ENCODE measurements around the gene TMEM176A. TPM values are rescaled to one million over a fixed set of nuclear protein-coding genes. Genes with fewer than 3 reads are reported as not detected.

The TMEM176A gene
- polyA plus RNA-seq, 3 donors = 80.7 to 126 (median 89.0) TPM

- DNase-seq (ENCODE audit: low read depth in 3 of 3, low spot score in 2 of 3) = no peak
These were observed 45.9 kb downstream of the TMEM176A start for GRCh38 chr7:150846291-150847115.

- no peak for DNase-seq (ENCODE audit: low read depth in 3 of 3, low spot score in 2 of 3)
These were observed 47.0 kb downstream of the TMEM176A start for GRCh38 chr7:150847536-150847935.

- no peak for DNase-seq (ENCODE audit: low read depth in 3 of 3, low spot score in 2 of 3)
These were observed 47.5 kb downstream of the TMEM176A start for GRCh38 chr7:150848111-150848510.

GRCh38 chr7:150848561-150849115, 48.1 kb downstream of the TMEM176A start:
- no peak for DNase-seq (ENCODE audit: low read depth in 3 of 3, low spot score in 2 of 3)

DNA sequence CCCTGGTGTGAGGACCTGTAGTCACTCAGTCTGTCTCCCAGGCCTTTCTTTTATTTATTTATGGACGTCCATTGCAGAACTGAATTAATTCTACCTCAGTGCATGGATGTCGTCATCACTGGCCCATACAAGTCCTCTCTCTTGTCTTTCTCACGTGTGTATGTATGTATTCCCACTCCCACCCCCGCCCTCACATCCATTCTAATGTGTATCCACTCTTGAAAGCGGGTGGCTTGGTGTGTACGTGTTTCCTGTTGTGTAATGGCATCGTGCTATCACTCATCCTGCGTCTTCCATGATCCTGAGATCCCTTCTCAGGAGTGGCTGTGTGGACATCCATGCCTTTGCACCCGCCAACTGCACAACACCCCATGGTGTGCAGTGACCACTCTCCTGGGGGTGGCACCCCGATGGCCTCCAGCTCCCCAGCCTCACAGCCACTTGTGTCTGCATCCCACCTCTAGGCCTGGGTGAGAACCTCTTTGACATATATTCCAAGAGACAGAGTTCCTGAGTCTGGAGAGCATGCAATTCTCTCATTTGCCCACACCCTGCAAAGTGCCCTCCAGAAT, 48.7 kb downstream of the TMEM176A start:
- DNase-seq (ENCODE audit: low read depth in 3 of 3, low spot score in 2 of 3) = no peak

GRCh38 chr7:150850273-150850672, 49.7 kb downstream of the TMEM176A start:
- DNase-seq (ENCODE audit: low read depth in 3 of 3, low spot score in 2 of 3) = no peak

- DNase-seq (ENCODE audit: low read depth in 3 of 3, low spot score in 2 of 3) = no peak
These were observed 51.2 kb downstream of the TMEM176A start for GRCh38 chr7:150851492-150852370.

GRCh38 chr7:150852371-150852905, 51.9 kb downstream of the TMEM176A start, which contains the start of gene AOC1:
Gene AOC1 (plus strand): TSS chr7:150852517. CDS start chr7:150856471, 3,954 bp downstream.
- no peak for DNase-seq (ENCODE audit: low read depth in 3 of 3, low spot score in 2 of 3)

GRCh38 chr7:150854066-150855000, 53.8 kb downstream of the TMEM176A start:
- DNase-seq (ENCODE audit: low read depth in 3 of 3, low spot score in 2 of 3) = no peak

Other genes with a start within 250 kb of the TMEM176A start
- gene GIMAP4, start 233.4 kb upstream of the TMEM176A start, polyA plus RNA-seq (ENCODE audit: insufficient read length in 3 of 3) = 10 to 100 TPM; 27.7 to 33.5 (median 27.8) TPM
- 10 to 100 TPM; 16.6 to 18.1 (median 18.0) TPM for gene GIMAP6, start 168.4 kb upstream of the TMEM176A start, polyA plus RNA-seq (ENCODE audit: insufficient read length in 3 of 3)
- 10 to 100 TPM in 2 of 3 donors, 1 to 10 TPM in 1; 9.7 to 10.5 (median 10.1) TPM for gene GIMAP2, start 115.1 kb upstream of the TMEM176A start, polyA plus RNA-seq (ENCODE audit: insufficient read length in 3 of 3)
- gene GIMAP1, start 84.2 kb upstream of the TMEM176A start, polyA plus RNA-seq (ENCODE audit: insufficient read length in 3 of 3) = 1 to 10 TPM; 2.0 to 3.1 (median 2.4) TPM
- gene GIMAP5, start 63.4 kb upstream of the TMEM176A start, polyA plus RNA-seq (ENCODE audit: insufficient read length in 3 of 3) = 1 to 10 TPM; 5.9 to 7.3 (median 6.9) TPM
- 100 to 1,000 TPM in 1 of 3 donors, 10 to 100 TPM in 2; 80.2 to 115 (median 87.1) TPM for gene TMEM176B, start 405 bp upstream of the TMEM176A start, polyA plus RNA-seq (ENCODE audit: insufficient read length in 3 of 3)
- gene AOC1, start 51.7 kb downstream of the TMEM176A start, polyA plus RNA-seq (ENCODE audit: insufficient read length in 3 of 3) = 10 to 100 TPM; 41.9 to 77.1 (median 57.5) TPM
- gene KCNH2, start 177.6 kb downstream of the TMEM176A start, polyA plus RNA-seq (ENCODE audit: insufficient read length in 3 of 3) = 10 to 100 TPM; 13.2 to 14.6 (median 14.1) TPM
- gene NOS3, start 190.2 kb downstream of the TMEM176A start, polyA plus RNA-seq (ENCODE audit: insufficient read length in 3 of 3) = 1 to 10 TPM; 6.8 to 7.6 (median 7.0) TPM
- 1 to 10 TPM in 2 of 3 donors, under 1 TPM in 1; 0.99 to 2.3 (median 2.2) TPM for gene ATG9B, start 223.7 kb downstream of the TMEM176A start, polyA plus RNA-seq (ENCODE audit: insufficient read length in 3 of 3)
- gene ABCB8, start 227.7 kb downstream of the TMEM176A start, polyA plus RNA-seq (ENCODE audit: insufficient read length in 3 of 3) = 10 to 100 TPM; 15.2 to 18.4 (median 15.5) TPM
- gene ASIC3, start 247.8 kb downstream of the TMEM176A start, polyA plus RNA-seq (ENCODE audit: insufficient read length in 3 of 3) = 1 to 10 TPM; 1.1 to 2.4 (median 1.2) TPM

Measured in right renal cortex interstitium (tissue), 3 donors.